Esophagus squamous epithelium (tissue), 4 donors: ENCODE results near the gene PRPF8.

Experiments used
- POLR2A ChIP-seq, 4 donors: fragments of 450-650 bp; IDR thresholded peaks; one replicate each; pipeline ENCODE4 v1.6.1; 2017; ENCODE audit warnings: antibody characterized with exemption in 4 of 4, mild to moderate bottlenecking in 4 of 4, moderate library complexity in 3 of 4
- TF ChIP-seq, protein P1 (sequence below), 6 experiments: fragments of 450-650 bp in 4 of 6; fragments of 200-600 bp in 2 of 6; sonication (generic) in 2 of 6; IDR thresholded peaks; one replicate each; pipeline ENCODE4 v1.5.1; 2016 to 2019; ENCODE audit warnings: antibody characterized with exemption in 6 of 6, mild to moderate bottlenecking in 4 of 6, moderate library complexity in 4 of 6

- TF ChIP-seq, protein P1, sequence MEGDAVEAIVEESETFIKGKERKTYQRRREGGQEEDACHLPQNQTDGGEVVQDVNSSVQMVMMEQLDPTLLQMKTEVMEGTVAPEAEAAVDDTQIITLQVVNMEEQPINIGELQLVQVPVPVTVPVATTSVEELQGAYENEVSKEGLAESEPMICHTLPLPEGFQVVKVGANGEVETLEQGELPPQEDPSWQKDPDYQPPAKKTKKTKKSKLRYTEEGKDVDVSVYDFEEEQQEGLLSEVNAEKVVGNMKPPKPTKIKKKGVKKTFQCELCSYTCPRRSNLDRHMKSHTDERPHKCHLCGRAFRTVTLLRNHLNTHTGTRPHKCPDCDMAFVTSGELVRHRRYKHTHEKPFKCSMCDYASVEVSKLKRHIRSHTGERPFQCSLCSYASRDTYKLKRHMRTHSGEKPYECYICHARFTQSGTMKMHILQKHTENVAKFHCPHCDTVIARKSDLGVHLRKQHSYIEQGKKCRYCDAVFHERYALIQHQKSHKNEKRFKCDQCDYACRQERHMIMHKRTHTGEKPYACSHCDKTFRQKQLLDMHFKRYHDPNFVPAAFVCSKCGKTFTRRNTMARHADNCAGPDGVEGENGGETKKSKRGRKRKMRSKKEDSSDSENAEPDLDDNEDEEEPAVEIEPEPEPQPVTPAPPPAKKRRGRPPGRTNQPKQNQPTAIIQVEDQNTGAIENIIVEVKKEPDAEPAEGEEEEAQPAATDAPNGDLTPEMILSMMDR (IDR thresholded peaks at IDR 0.05): no peak
- TF ChIP-seq POLR2A (IDR thresholded peaks at IDR 0.05): no peak
Measured at GRCh38 chr17:1626333-1626732, 58.3 kb downstream of the PRPF8 start.
